Pancreas (tissue), 10 donors: ENCODE data around the gene TRPC4AP. TPM values are rescaled to one million over a fixed set of nuclear protein-coding genes. Genes with fewer than 3 reads are reported as not detected.
"Not testable (repeated sequence)": the region's sequence is repeated elsewhere in the genome, so short reads cannot be mapped to it uniquely, and the experiment has no call there.

Source experiments
- ATAC-seq, 4 donors: fragments of 200-7000 bp; cut with Tn5 transposase; one replicate each; pipeline versions ENCODE4 v1.8.0 to v1.9.1; 2020; ENCODE audit warnings: mild to moderate bottlenecking in 4 of 4, moderate library complexity in 4 of 4
- DNase-seq, 6 donors: peaks; one replicate each; pipeline ENCODE4 v3.0.0-alpha.2; 2020
- FAIRE-seq: peaks from 2 replicates; lab custom pipeline; 2012; peaks lifted over from hg19 to GRCh38; lab: Jason Lieb, UNC
- H3K27ac ChIP-seq, 4 donors: fragments of 200-600 bp; sonication (generic); 1 replicate in 3 of 4; 2 replicates in 1 of 4; pipeline versions ENCODE4 v1.5.0 to v1.8.0; 2020
- H3K27me3 ChIP-seq, 4 donors: fragments of 200-600 bp; one replicate each; pipeline ENCODE4 v1.8.0; 2021
- H3K36me3 ChIP-seq, 3 donors: fragments of 200-600 bp; sonication (generic) in 1 of 3; one replicate each; pipeline versions ENCODE4 v1.5.0 to v1.8.0; 2020 to 2021
- H3K4me1 ChIP-seq, 3 donors: fragments of 200-600 bp; one replicate each; pipeline ENCODE4 v1.8.0; 2021
- H3K4me3 ChIP-seq, 4 donors: fragments of 200-600 bp; sonication (generic) in 2 of 4; one replicate each; pipeline versions ENCODE4 v1.5.0 to v1.8.0; 2020 to 2021
- H3K9me3 ChIP-seq, 4 donors: fragments of 200-600 bp; one replicate each; pipeline ENCODE4 v1.8.0; 2021
- CTCF ChIP-seq, 4 donors: fragments of 200-600 bp; sonication (generic) in 3 of 4; IDR thresholded peaks; one replicate each; pipeline versions ENCODE4 v1.5.0 to v1.8.0; 2021; ENCODE audit warnings: antibody characterized with exemption in 4 of 4
- whole genome bisulfite sequencing, 2 donors: extraction: QIAGEN DNeasy Blood & Tissue Kit; methylation state at CpG; one replicate each; pipeline ENCODE4 v1.1.7; 2013; 5-methylcytosine and 5-hydroxymethylcytosine counted together
- intact Hi-C, 3 donors: fragments of 100-400 bp; cut with DNase I; formaldehyde crosslinking; loops; one replicate each; pipeline versions ENCODE4 v1.11.1 to v1.14.2; 2022
- polyA plus RNA-seq, 2 donors: library from polyadenylated mRNA; stranded (reverse); fragments of 200-250 nt; gene quantifications; one replicate each; pipeline ENCODE4 v1.2.3, GENCODE V29; 2013
- total RNA-seq, 6 donors: library from RNA; stranded (reverse); fragmentation: NEBNext Ultra II Directional in 4 of 6; extraction: Animal tissue kit (Norgen Biotek cat#: 25700) in 4 of 6; gene quantifications; one replicate each; pipeline versions ENCODE4 v1.2.1 to v1.2.4, GENCODE V29; 2021 to 2023
- donor health status: healthy with polysubstance abuse.
- donor health status: DM: no; HTN: no; CAD: no; lungs with moderate emphysema.
- donor health status: DM: no; HTN: no; CAD: no.
- donor health status: control.
- donor health status: control.
- donor health status: Bipolar disorder and iron deficiency.
- donor health status: DM: yes; HTN: yes; CAD: no.
- donor health status: DM: no; HTN: no; CAD: no.
- donor health status: DM: no; HTN: no; CAD: no.
- donor health status: DM: yes; HTN: yes; CAD: no.

TRPC4AP gene
- total and polyA plus RNA-seq, 8 donors: 30.7 to 43.1 (median 34.0) TPM

GRCh38 chr20:35116258-35116657 lies 23.7 kb upstream of the TRPC4AP start:
- WGBS, 2 donors: 94% methylated on average over 4 of the region's 4 CpGs
- H3K9me3 ChIP-seq: no peaks in the 10 kb centered on the region
- TF ChIP-seq CTCF (IDR thresholded peaks at IDR 0.05): no peak

GRCh38 chr20:35115606-35116005 lies 23.0 kb upstream of the TRPC4AP start:
- no peaks in the 10 kb centered on the region for H3K27me3 ChIP-seq
- intact Hi-C loops: no loop called here
- FAIRE-seq: no peak

More at GRCh38 chr20:35116258-35116657, 23.7 kb upstream of the TRPC4AP start:
- FAIRE-seq (no peak), ATAC-seq (no peak), DNase-seq (no peak)
- Histone ChIP-seq H3K4me1 (no peaks in the 10 kb centered on the region), H3K27me3 (no peaks in the 10 kb centered on the region), H3K27ac (no peak overlapping the region), H3K4me3 (no peak overlapping the region), H3K36me3 (peaks cover 5 to 51% (median 19%) of the 10 kb centered on the region in 3 donors)
- intact Hi-C loops: no loop called here

GRCh38 chr20:35112276-35112675 lies 19.7 kb upstream of the TRPC4AP start:
- H3K36me3 ChIP-seq: peaks cover 0 to 20% (median 0%) of the 10 kb centered on the region in 3 donors
- H3K4me1 ChIP-seq, H3K27me3 ChIP-seq, intact Hi-C loops, H3K27ac ChIP-seq, H3K9me3 ChIP-seq, FAIRE-seq, ATAC-seq, DNase-seq, H3K4me3 ChIP-seq: not testable (repeated sequence)
- whole genome bisulfite sequencing, 2 donors: 80 to 87% methylated on average over 5 of the region's 5 CpGs

More at GRCh38 chr20:35115606-35116005, 23.0 kb upstream of the TRPC4AP start:
- no peak for TF ChIP-seq CTCF (IDR thresholded peaks at IDR 0.05)
- Histone ChIP-seq H3K27ac (no peak overlapping the region), H3K9me3 (no peaks in the 10 kb centered on the region), H3K36me3 (peaks cover 0 to 44% (median 16%) of the 10 kb centered on the region in 3 donors), H3K4me3 (no peak overlapping the region), H3K4me1 (no peaks in the 10 kb centered on the region)
- no peak for DNase-seq
- 81 to 82% methylated on average over 11 of the region's 11 CpGs for WGBS, 2 donors
- no peak for ATAC-seq

- no peaks in the 10 kb centered on the region for H3K27me3 ChIP-seq
- DNase-seq (no peak), ATAC-seq (no peak), FAIRE-seq (no peak)
- WGBS, 2 donors: 88 to 96% methylated on average over 4 of the region's 4 CpGs
- intact Hi-C loops: no loop called here
- no peaks in the 10 kb centered on the region for H3K9me3 ChIP-seq
- H3K4me3 ChIP-seq: no peak overlapping the region
- TF ChIP-seq CTCF (IDR thresholded peaks at IDR 0.05): no peak
- no peaks in the 10 kb centered on the region for H3K4me1 ChIP-seq
- no peak overlapping the region for H3K27ac ChIP-seq
- H3K36me3 ChIP-seq: peaks cover 0 to 17% (median 0%) of the 10 kb centered on the region in 3 donors
Measured at GRCh38 chr20:35111141-35111888, 18.7 kb upstream of the TRPC4AP start.

- H3K4me3 ChIP-seq: no peak overlapping the region
- DNase-seq (no peak), FAIRE-seq (no peak), ATAC-seq (no peak)
- H3K4me1 ChIP-seq: no peaks in the 10 kb centered on the region
- no peak overlapping the region for H3K27ac ChIP-seq
- no peaks in the 10 kb centered on the region for H3K36me3 ChIP-seq
- 95 to 98% methylated on average over 4 of the region's 4 CpGs for WGBS, 2 donors
- no peak for TF ChIP-seq CTCF (IDR thresholded peaks at IDR 0.05)
- H3K9me3 ChIP-seq: no peaks in the 10 kb centered on the region
- no peaks in the 10 kb centered on the region for H3K27me3 ChIP-seq
- intact Hi-C loops: no loop called here
Measured at GRCh38 chr20:35108921-35109320, 16.3 kb upstream of the TRPC4AP start.
